Stimulated activated naive B cell treated with anti-CD40 and anti-IgM and Interleukin-4, amounts not matched to agents 10 μg/mL and 1 μg/mL and 100 μg/mL, for 72 hours (primary cell): Measurements from ENCODE around the gene PRRC2A.
"Not testable (repeated sequence)": the region's sequence is repeated elsewhere in the genome, so short reads cannot be mapped to it uniquely, and the experiment has no call there.

Experiments
- ATAC-seq, 2 donors: fragments of 150-1000 bp; cut with Tn5 transposase; replicated peaks; 2 replicates each; pipeline ENCODE4 v1.10.0; 2021; ENCODE audit warnings: moderate library complexity in 1 of 2
- DNase-seq: peaks from one replicate; pipeline ENCODE4 v3.0.0; 2021
- H3K27ac Mint-ChIP-seq: one replicate; pipeline ENCODE4 v1.8.0; 2022; ENCODE audit warnings: mild to moderate bottlenecking, mixed read lengths
- H3K27me3 Mint-ChIP-seq, 2 donors: one replicate each; pipeline ENCODE4 v1.8.0; 2022; ENCODE audit warnings: mixed read lengths in 2 of 2
- H3K36me3 Mint-ChIP-seq, 2 donors: one replicate each; pipeline ENCODE4 v1.8.0; 2022; ENCODE audit warnings: mixed read lengths in 2 of 2, mild to moderate bottlenecking in 1 of 2
- H3K4me1 Mint-ChIP-seq, 2 donors: one replicate each; pipeline ENCODE4 v1.8.0; 2022; ENCODE audit warnings: mixed read lengths in 2 of 2, mild to moderate bottlenecking in 1 of 2
- H3K4me3 Mint-ChIP-seq, 2 donors: one replicate each; pipeline ENCODE4 v1.8.0; 2022; ENCODE audit warnings: mild to moderate bottlenecking in 2 of 2, mixed read lengths in 2 of 2, moderate library complexity in 1 of 2
- H3K9me3 Mint-ChIP-seq, 2 donors: one replicate each; pipeline ENCODE4 v1.8.0; 2022; ENCODE audit warnings: mixed read lengths in 2 of 2, mild to moderate bottlenecking in 1 of 2

PRRC2A gene

GRCh38 chr6:31579546-31580437 lies 40.7 kb upstream of the PRRC2A start:
- no peaks in the 10 kb centered on the region for H3K9me3 Mint-ChIP-seq
- peak overlapping the region; percentile 15 for H3K27ac Mint-ChIP-seq
- H3K4me1 Mint-ChIP-seq = peaks cover 54 to 82% of the 10 kb centered on the region in 2 donors
- peaks cover 34 to 40% of the 10 kb centered on the region in 2 donors for H3K36me3 Mint-ChIP-seq
- H3K4me3 Mint-ChIP-seq = peak overlapping the region; percentile 94 to 99
- no peaks in the 10 kb centered on the region for H3K27me3 Mint-ChIP-seq
- ATAC-seq (no peak), DNase-seq (no peak)

GRCh38 chr6:31580438-31580740 lies 40.1 kb upstream of the PRRC2A start:
- Mint-ChIP-seq H3K4me3 (peak overlapping the region; percentile 94 to 99), H3K27ac (peak overlapping the region; percentile 95), H3K9me3 (no peaks in the 10 kb centered on the region), H3K36me3 (peaks cover 34 to 38% of the 10 kb centered on the region in 2 donors), H3K27me3 (no peaks in the 10 kb centered on the region), H3K4me1 (peaks cover 51 to 78% of the 10 kb centered on the region in 2 donors)
- ATAC-seq (no peak), DNase-seq (no peak)

GRCh38 chr6:31580807-31581433 lies 39.6 kb upstream of the PRRC2A start:
- ATAC-seq (peak; percentile 87 to 91), DNase-seq (peak; percentile 82)
- peaks cover 52 to 78% of the 10 kb centered on the region in 2 donors for H3K4me1 Mint-ChIP-seq
- peaks cover 29 to 33% of the 10 kb centered on the region in 2 donors for H3K36me3 Mint-ChIP-seq
- H3K4me3 Mint-ChIP-seq = peak overlapping the region; percentile 94 to 99
- H3K27me3 Mint-ChIP-seq = no peaks in the 10 kb centered on the region
- H3K9me3 Mint-ChIP-seq = no peaks in the 10 kb centered on the region
- H3K27ac Mint-ChIP-seq = peak overlapping the region; percentile 95

GRCh38 chr6:31581434-31582229 lies 38.9 kb upstream of the PRRC2A start:
- Mint-ChIP-seq H3K27ac (peak overlapping the region; percentile 95), H3K27me3 (no peaks in the 10 kb centered on the region), H3K4me1 (peaks cover 53 to 78% of the 10 kb centered on the region in 2 donors), H3K9me3 (no peaks in the 10 kb centered on the region), H3K36me3 (peaks cover 22 to 26% of the 10 kb centered on the region in 2 donors), H3K4me3 (peak overlapping the region; percentile 94 to 99)
- DNase-seq (no peak), ATAC-seq (peak; percentile 2 to 6)

- DNase-seq = no peak
- Mint-ChIP-seq H3K4me1 (peaks cover 53 to 78% of the 10 kb centered on the region in 2 donors), H3K27me3 (no peaks in the 10 kb centered on the region), H3K36me3 (peaks cover 18 to 20% of the 10 kb centered on the region in 2 donors), H3K4me3 (peak within 1 kb of the TSS; percentile 94 to 99), H3K27ac (peak within 1 kb of the TSS; percentile 95), H3K9me3 (no peaks in the 10 kb centered on the region)
- ATAC-seq = peak; percentile 10 to 15
Observed at GRCh38 chr6:31582230-31582643, 38.3 kb upstream of the PRRC2A start, which contains the start of gene LTB. LTB (minus strand) TSS chr6:31582424; CDS start chr6:31582417, 7 bp downstream.

- Mint-ChIP-seq H3K4me3 (no peak overlapping the region), H3K36me3 (peaks cover 5 to 8% of the 10 kb centered on the region in 2 donors), H3K9me3 (no peaks in the 10 kb centered on the region), H3K27me3 (no peaks in the 10 kb centered on the region), H3K27ac (peak overlapping the region; percentile 94), H3K4me1 (peaks cover 50 to 74% of the 10 kb centered on the region in 2 donors)
- DNase-seq (no peak), ATAC-seq (peak; percentile 5 to 32)
Observed at GRCh38 chr6:31585491-31585890, 35.0 kb upstream of the PRRC2A start.

GRCh38 chr6:31586008-31586407 lies 34.5 kb upstream of the PRRC2A start, which contains the start of gene LST1:
LST1 (plus strand) TSS chr6:31586277; CDS start chr6:31587300, 1,023 bp downstream.
- Mint-ChIP-seq H3K27me3 (no peaks in the 10 kb centered on the region), H3K9me3 (no peaks in the 10 kb centered on the region), H3K4me1 (peaks cover 50 to 69% of the 10 kb centered on the region in 2 donors), H3K36me3 (peaks cover 3 to 6% of the 10 kb centered on the region in 2 donors), H3K27ac (peak within 1 kb of the TSS; percentile 94), H3K4me3 (peak within 1 kb of the TSS; percentile 78 to 79)
- no peak for DNase-seq
- no peak for ATAC-seq

GRCh38 chr6:31586599-31587281 lies 33.8 kb upstream of the PRRC2A start:
- Mint-ChIP-seq H3K27ac (peak overlapping the region; percentile 94), H3K4me1 (peaks cover 48 to 62% of the 10 kb centered on the region in 2 donors), H3K9me3 (no peaks in the 10 kb centered on the region), H3K27me3 (no peaks in the 10 kb centered on the region), H3K36me3 (peaks cover 0 to 2% of the 10 kb centered on the region in 2 donors), H3K4me3 (peak overlapping the region; percentile 78 to 79)
- DNase-seq (no peak), ATAC-seq (peak; percentile 43 to 45)

GRCh38 chr6:31587791-31588777 lies 32.4 kb upstream of the PRRC2A start:
- Mint-ChIP-seq H3K4me1 (peaks cover 42 to 61% of the 10 kb centered on the region in 2 donors), H3K27ac (peak overlapping the region; percentile 90), H3K36me3 (peaks cover 0 to 2% of the 10 kb centered on the region in 2 donors), H3K4me3 (peak overlapping the region; percentile 78 to 79), H3K9me3 (no peaks in the 10 kb centered on the region), H3K27me3 (no peaks in the 10 kb centered on the region)
- peak; percentile 6 to 11 for ATAC-seq
- DNase-seq = no peak

GRCh38 chr6:31588871-31589650 lies 31.5 kb upstream of the PRRC2A start:
- no peaks in the 10 kb centered on the region for H3K27me3 Mint-ChIP-seq
- H3K9me3 Mint-ChIP-seq = no peaks in the 10 kb centered on the region
- H3K36me3 Mint-ChIP-seq = peaks cover 0 to 2% of the 10 kb centered on the region in 2 donors
- peak overlapping the region; percentile 88 for H3K27ac Mint-ChIP-seq
- peak overlapping the region; percentile 19 to 43 for H3K4me3 Mint-ChIP-seq
- peaks cover 46 to 68% of the 10 kb centered on the region in 2 donors for H3K4me1 Mint-ChIP-seq
- DNase-seq (no peak), ATAC-seq (peak in 1 of 2 donors; percentile 15)

GRCh38 chr6:31590691-31591090 lies 29.8 kb upstream of the PRRC2A start:
- H3K27me3 Mint-ChIP-seq, ATAC-seq, H3K9me3 Mint-ChIP-seq, H3K27ac Mint-ChIP-seq, DNase-seq, H3K36me3 Mint-ChIP-seq, H3K4me3 Mint-ChIP-seq: not testable (repeated sequence)
- peaks cover 41 to 63% of the 10 kb centered on the region in 2 donors for H3K4me1 Mint-ChIP-seq

- Mint-ChIP-seq H3K9me3 (no peaks in the 10 kb centered on the region), H3K4me3 (peak overlapping the region; percentile 44 to 62), H3K4me1 (peaks cover 39 to 61% of the 10 kb centered on the region in 2 donors), H3K27me3 (no peaks in the 10 kb centered on the region), H3K36me3 (peaks cover 0 to 2% of the 10 kb centered on the region in 2 donors), H3K27ac (peak overlapping the region; percentile 89)
- ATAC-seq (peak; percentile 2 to 8), DNase-seq (no peak)
Observed at GRCh38 chr6:31592396-31592771, 28.1 kb upstream of the PRRC2A start.
